Ishikawa (cell line): ENCODE results near the gene AFG1L.

Source experiments
- FOXM1 ChIP-seq: IDR thresholded peaks from 2 replicates; pipeline ENCODE4 v1.6.1; 2012; ENCODE audit warnings: low read depth, borderline replicate concordance
- TF ChIP-seq, protein P1 (sequence below): IDR thresholded peaks from 2 replicates; pipeline ENCODE4 v1.6.1; 2012; ENCODE audit warnings: low read depth, mild to moderate bottlenecking

DNA sequence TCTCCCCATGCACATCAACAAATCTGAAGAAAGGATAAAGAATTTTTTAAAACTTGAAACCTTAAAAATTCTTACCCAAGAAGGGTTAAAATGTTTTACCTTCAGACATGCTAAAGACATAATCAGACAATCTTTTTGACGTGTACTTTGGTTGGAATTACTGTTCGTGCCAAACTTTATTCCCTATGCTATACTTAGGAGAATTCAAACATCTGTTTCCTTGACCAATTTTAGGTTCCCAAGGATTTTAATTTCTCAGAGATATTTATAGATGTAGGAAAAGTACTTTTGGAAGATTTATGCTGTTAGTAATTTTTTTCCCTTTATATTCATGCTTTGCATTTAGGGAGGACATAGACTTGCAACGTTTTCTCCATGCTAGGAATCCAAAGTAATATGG lies 108.4 kb downstream of the AFG1L start:
- no peak for TF ChIP-seq FOXM1
- TF ChIP-seq, protein P1, sequence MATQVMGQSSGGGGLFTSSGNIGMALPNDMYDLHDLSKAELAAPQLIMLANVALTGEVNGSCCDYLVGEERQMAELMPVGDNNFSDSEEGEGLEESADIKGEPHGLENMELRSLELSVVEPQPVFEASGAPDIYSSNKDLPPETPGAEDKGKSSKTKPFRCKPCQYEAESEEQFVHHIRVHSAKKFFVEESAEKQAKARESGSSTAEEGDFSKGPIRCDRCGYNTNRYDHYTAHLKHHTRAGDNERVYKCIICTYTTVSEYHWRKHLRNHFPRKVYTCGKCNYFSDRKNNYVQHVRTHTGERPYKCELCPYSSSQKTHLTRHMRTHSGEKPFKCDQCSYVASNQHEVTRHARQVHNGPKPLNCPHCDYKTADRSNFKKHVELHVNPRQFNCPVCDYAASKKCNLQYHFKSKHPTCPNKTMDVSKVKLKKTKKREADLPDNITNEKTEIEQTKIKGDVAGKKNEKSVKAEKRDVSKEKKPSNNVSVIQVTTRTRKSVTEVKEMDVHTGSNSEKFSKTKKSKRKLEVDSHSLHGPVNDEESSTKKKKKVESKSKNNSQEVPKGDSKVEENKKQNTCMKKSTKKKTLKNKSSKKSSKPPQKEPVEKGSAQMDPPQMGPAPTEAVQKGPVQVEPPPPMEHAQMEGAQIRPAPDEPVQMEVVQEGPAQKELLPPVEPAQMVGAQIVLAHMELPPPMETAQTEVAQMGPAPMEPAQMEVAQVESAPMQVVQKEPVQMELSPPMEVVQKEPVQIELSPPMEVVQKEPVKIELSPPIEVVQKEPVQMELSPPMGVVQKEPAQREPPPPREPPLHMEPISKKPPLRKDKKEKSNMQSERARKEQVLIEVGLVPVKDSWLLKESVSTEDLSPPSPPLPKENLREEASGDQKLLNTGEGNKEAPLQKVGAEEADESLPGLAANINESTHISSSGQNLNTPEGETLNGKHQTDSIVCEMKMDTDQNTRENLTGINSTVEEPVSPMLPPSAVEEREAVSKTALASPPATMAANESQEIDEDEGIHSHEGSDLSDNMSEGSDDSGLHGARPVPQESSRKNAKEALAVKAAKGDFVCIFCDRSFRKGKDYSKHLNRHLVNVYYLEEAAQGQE: no peak
